Liver (tissue), 9 donors: ENCODE results near the gene FAM43B. TPM values are rescaled to one million over a fixed set of nuclear protein-coding genes. Genes with fewer than 3 reads are reported as not detected.

ENCODE experiments used
- DNase-seq: peaks from one replicate; pipeline ENCODE4 v3.0.0-alpha.2; 2017; ENCODE audit warnings: low spot score
- H3K27ac ChIP-seq, 2 donors: one replicate each; pipeline ENCODE4 v1.7.0; 2013; ENCODE audit warnings: inconsistent platforms in 2 of 2, low read length in 2 of 2, control low read depth in 1 of 2, low read depth in 1 of 2, mild to moderate bottlenecking in 1 of 2
- H3K27me3 ChIP-seq, 4 donors: one replicate each; pipeline versions ENCODE4 v1.6.1 to v1.7.0; 2013; ENCODE audit warnings: low read length in 3 of 4, inconsistent platforms in 1 of 4, mild to moderate bottlenecking in 1 of 4, moderate library complexity in 1 of 4; ENCODE audit not compliant: control insufficient read depth in 4 of 4, insufficient read depth in 4 of 4
- H3K36me3 ChIP-seq, 4 donors: one replicate each; pipeline versions ENCODE4 v1.6.1 to v1.7.0; 2013; ENCODE audit warnings: low read length in 3 of 4, mild to moderate bottlenecking in 3 of 4, low read depth in 1 of 4, moderate library complexity in 1 of 4; ENCODE audit not compliant: control insufficient read depth in 4 of 4, insufficient read depth in 3 of 4
- H3K4me1 ChIP-seq, 4 donors: one replicate each; pipeline versions ENCODE4 v1.6.1 to v1.7.0; 2013; ENCODE audit warnings: low read length in 3 of 4, mild to moderate bottlenecking in 3 of 4, moderate library complexity in 1 of 4; ENCODE audit not compliant: control insufficient read depth in 4 of 4, insufficient read depth in 4 of 4
- H3K4me3 ChIP-seq, 3 donors: one replicate each; pipeline versions ENCODE4 v1.6.1 to v1.7.0; 2013; ENCODE audit warnings: low read length in 3 of 3, control low read depth in 1 of 3, low read depth in 1 of 3, mild to moderate bottlenecking in 1 of 3
- H3K9ac ChIP-seq, 2 donors: one replicate each; pipeline ENCODE4 v1.7.0; 2013; ENCODE audit warnings: low read length in 2 of 2, mild to moderate bottlenecking in 2 of 2, moderate library complexity in 2 of 2, control low read depth in 1 of 2, low read depth in 1 of 2
- H3K9me3 ChIP-seq, 4 donors: one replicate each; pipeline versions ENCODE4 v1.6.1 to v1.7.0; 2013; ENCODE audit warnings: low read length in 3 of 4; ENCODE audit not compliant: control insufficient read depth in 4 of 4
- EGR1 ChIP-seq, 2 donors: IDR thresholded peaks; 2 replicates each; pipeline ENCODE4 v1.6.1; 2016 to 2018; ENCODE audit warnings: antibody characterized with exemption in 2 of 2, low read depth in 2 of 2
- FOXA1 ChIP-seq: IDR thresholded peaks from 2 replicates; pipeline ENCODE4 v1.6.1; 2016; ENCODE audit warnings: antibody characterized with exemption
- FOXA2 ChIP-seq: IDR thresholded peaks from 2 replicates; pipeline ENCODE4 v1.6.1; 2016; ENCODE audit warnings: antibody characterized with exemption
- GABPA ChIP-seq, 2 donors: IDR thresholded peaks in 1 of 2; conservative IDR thresholded peaks in 1 of 2; 2 replicates each; pipeline ENCODE4 v1.6.1; 2016; ENCODE audit warnings: antibody characterized with exemption in 2 of 2, mild to moderate bottlenecking in 1 of 2, moderate library complexity in 1 of 2
- HNF4G ChIP-seq: IDR thresholded peaks from 2 replicates; pipeline ENCODE4 v1.6.1; 2016; ENCODE audit warnings: antibody characterized with exemption
- JUND ChIP-seq, 2 donors: IDR thresholded peaks; 2 replicates each; pipeline ENCODE4 v1.6.1; 2016; ENCODE audit warnings: antibody characterized with exemption in 2 of 2
- NR2F2 ChIP-seq: IDR thresholded peaks from 2 replicates; pipeline ENCODE4 v1.6.1; 2016; ENCODE audit warnings: antibody characterized with exemption
- TAF1 ChIP-seq: conservative IDR thresholded peaks from 2 replicates; pipeline ENCODE4 v1.6.1; 2016; ENCODE audit warnings: antibody characterized with exemption, mild to moderate bottlenecking
- YY1 ChIP-seq: IDR thresholded peaks from 2 replicates; pipeline ENCODE4 v1.6.1; 2016; ENCODE audit warnings: antibody characterized with exemption, mild to moderate bottlenecking
- WGBS: extraction: QIAGEN DNeasy Blood & Tissue Kit; methylation state at CpG from one replicate; pipeline ENCODE4 v1.1.7; 2013; 5-methylcytosine and 5-hydroxymethylcytosine counted together
- polyA plus RNA-seq, 2 donors: library from polyadenylated mRNA; stranded (reverse) in 1 of 2; unstranded in 1 of 2; fragments of 200-250 nt in 1 of 2; fragments of >200 nt in 1 of 2; fragmentation: Nextera tagmentation in 1 of 2; extraction: Ambion mirVana in 1 of 2; gene quantifications; one replicate each; pipeline versions ENCODE4 v1.2.1 to v1.2.3, GENCODE V29; 2013 to 2015
- total RNA-seq, 2 donors: library from RNA; depleted of rRNA; stranded (reverse); fragments of >200 nt; gene quantifications; one replicate each; pipeline ENCODE4 v1.2.3, GENCODE V29; 2014
- TF ChIP-seq, protein P1 (sequence below): IDR thresholded peaks from 2 replicates; pipeline ENCODE4 v1.6.1; 2016; ENCODE audit warnings: antibody characterized with exemption
- TF ChIP-seq, protein P2 (sequence below): IDR thresholded peaks from 2 replicates; pipeline ENCODE4 v1.6.1; 2016; ENCODE audit warnings: antibody characterized with exemption
- TF ChIP-seq, protein P3 (sequence below): fragments of 150-350 bp; IDR thresholded peaks from 2 replicates; pipeline ENCODE4 v1.5.1; 2017; ENCODE audit warnings: improper control_type of control experiment, low read depth, low read length; ENCODE audit not compliant: missing input control
- donor health status: healthy.
- donor health status: healthy.
- donor health status: healthy.
- donor health status: healthy.
- donor health status: healthy.

FAM43B gene
- total and polyA plus RNA-seq, 4 donors, result 0.06 to 0.09 (median 0.07) TPM

DNA sequence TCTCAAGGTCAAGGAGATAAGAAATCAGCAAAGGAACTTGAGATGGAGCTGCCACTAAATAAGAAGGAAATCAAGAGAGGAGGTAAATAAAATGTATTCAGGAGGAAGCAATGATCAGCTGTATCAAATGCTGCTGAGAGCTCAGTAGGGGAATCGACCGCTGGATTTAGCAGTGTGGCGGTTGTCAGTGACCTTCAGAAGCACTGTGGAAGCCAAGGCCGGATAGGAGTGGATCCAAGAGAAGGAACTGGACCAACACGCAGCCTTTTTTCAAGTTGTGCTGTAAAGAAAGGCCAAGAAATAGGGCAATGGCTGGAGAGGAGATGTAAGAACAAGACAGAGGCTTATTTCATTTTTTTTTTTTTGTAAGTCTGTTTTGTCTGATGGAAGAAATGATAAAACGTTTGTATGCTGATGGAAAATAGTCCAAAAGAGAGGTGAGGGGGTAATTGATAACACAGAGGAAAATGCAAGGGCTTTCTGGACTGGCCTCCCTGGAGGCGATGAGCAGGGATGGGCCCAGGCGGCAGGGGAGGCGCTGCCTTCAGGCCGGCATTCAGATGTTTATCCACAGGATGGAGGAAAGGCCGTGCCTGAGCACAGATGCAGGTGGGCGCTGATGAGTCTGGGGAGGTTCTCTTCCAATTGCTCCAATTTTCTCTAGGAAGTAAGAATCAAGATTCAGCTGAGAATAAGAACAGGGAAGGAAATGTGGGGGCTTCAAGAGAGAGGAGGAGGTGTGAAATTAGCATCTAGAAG lies 17.5 kb upstream of the FAM43B start:
- no peaks in the 10 kb centered on the region for H3K36me3 ChIP-seq
- no peak overlapping the region for H3K27ac ChIP-seq
- H3K27me3 ChIP-seq, result peaks cover 0 to 5% (median 0%) of the 10 kb centered on the region in 4 donors
- TF ChIP-seq JUND (IDR thresholded peaks at IDR 0.05) (no peak), GABPA (IDR thresholded peaks at IDR 0.05 in 1 of 2, conservative IDR thresholded peaks at IDR 0.05 in 1 of 2) (no peak), FOXA2 (no peak), FOXA1 (no peak), NR2F2 (no peak), YY1 (no peak)
- TF ChIP-seq, protein P1, sequence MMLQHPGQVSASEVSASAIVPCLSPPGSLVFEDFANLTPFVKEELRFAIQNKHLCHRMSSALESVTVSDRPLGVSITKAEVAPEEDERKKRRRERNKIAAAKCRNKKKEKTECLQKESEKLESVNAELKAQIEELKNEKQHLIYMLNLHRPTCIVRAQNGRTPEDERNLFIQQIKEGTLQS, result no peak
- TF ChIP-seq, protein P2, sequence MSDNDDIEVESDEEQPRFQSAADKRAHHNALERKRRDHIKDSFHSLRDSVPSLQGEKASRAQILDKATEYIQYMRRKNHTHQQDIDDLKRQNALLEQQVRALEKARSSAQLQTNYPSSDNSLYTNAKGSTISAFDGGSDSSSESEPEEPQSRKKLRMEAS, result no peak
- TF ChIP-seq, protein P3, sequence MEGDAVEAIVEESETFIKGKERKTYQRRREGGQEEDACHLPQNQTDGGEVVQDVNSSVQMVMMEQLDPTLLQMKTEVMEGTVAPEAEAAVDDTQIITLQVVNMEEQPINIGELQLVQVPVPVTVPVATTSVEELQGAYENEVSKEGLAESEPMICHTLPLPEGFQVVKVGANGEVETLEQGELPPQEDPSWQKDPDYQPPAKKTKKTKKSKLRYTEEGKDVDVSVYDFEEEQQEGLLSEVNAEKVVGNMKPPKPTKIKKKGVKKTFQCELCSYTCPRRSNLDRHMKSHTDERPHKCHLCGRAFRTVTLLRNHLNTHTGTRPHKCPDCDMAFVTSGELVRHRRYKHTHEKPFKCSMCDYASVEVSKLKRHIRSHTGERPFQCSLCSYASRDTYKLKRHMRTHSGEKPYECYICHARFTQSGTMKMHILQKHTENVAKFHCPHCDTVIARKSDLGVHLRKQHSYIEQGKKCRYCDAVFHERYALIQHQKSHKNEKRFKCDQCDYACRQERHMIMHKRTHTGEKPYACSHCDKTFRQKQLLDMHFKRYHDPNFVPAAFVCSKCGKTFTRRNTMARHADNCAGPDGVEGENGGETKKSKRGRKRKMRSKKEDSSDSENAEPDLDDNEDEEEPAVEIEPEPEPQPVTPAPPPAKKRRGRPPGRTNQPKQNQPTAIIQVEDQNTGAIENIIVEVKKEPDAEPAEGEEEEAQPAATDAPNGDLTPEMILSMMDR, result no peak
- H3K4me1 ChIP-seq, result no peaks in the 10 kb centered on the region
- H3K4me3 ChIP-seq, result no peak overlapping the region
- H3K9ac ChIP-seq, result no peak overlapping the region
- DNase-seq, result no peak
- 66% methylated on average over 12 of the region's 12 CpGs for WGBS
- no peaks in the 10 kb centered on the region for H3K9me3 ChIP-seq

DNA sequence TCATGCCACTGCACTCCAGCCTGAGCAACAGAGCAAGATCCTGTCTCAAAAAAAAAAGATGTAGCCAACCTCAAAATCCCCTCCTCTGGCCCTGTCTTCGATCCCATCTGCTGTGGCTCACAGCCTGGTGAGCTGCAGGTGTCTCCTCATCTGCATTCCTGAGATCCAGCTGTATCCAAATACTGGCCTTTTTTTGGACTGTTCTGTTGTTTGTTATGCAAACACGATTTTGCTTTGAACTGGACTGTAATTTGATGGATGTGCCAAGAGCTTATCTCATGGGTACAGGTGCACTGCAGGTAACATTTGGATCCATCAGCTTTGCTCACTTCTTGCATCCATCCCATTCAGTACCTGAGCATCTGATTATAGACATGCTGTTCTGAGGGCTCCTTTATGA lies 14.1 kb upstream of the FAM43B start:
- no peaks in the 10 kb centered on the region for H3K9me3 ChIP-seq
- H3K9ac ChIP-seq, result no peak overlapping the region
- H3K27ac ChIP-seq, result no peak overlapping the region
- no peaks in the 10 kb centered on the region for H3K4me1 ChIP-seq
- TF ChIP-seq YY1 (no peak), EGR1 (IDR thresholded peaks at IDR 0.05; ENCODE audit: low read depth in 2 of 2) (no peak), FOXA1 (no peak), GABPA (IDR thresholded peaks at IDR 0.05 in 1 of 2, conservative IDR thresholded peaks at IDR 0.05 in 1 of 2) (no peak), HNF4G (no peak), TAF1 (no peak)
- TF ChIP-seq, protein P3, result no peak
- TF ChIP-seq, protein P1, result no peak
- WGBS, result 32% methylated on average over 2 of the region's 2 CpGs
- H3K4me3 ChIP-seq, result no peak overlapping the region
- H3K27me3 ChIP-seq, result peaks cover 0 to 10% (median under 1%) of the 10 kb centered on the region in 4 donors
- H3K36me3 ChIP-seq, result no peaks in the 10 kb centered on the region
- no peak for DNase-seq
